Cardiac fibroblast (primary cell): ENCODE data around the gene AAK1.
"Not testable (repeated sequence)": the region's sequence is repeated elsewhere in the genome, so short reads cannot be mapped to it uniquely, and the experiment has no call there.

ENCODE experiments used
- DNase-seq, 2 donors: peaks; one replicate each; pipeline versions ENCODE4 v3.0.0 to v3.0.0-alpha.2; 2010; ENCODE audit warnings: low read depth in 2 of 2
- H3K4me3 ChIP-seq, 2 donors: replicated peaks in 1 of 2; 1 replicate in 1 of 2; 2 replicates in 1 of 2; pipeline ENCODE4 v1.5.1; 2011; ENCODE audit warnings: low read depth in 2 of 2, low read length in 2 of 2, mild to moderate bottlenecking in 2 of 2, moderate library complexity in 1 of 2
- CTCF ChIP-seq: IDR thresholded peaks from one replicate; pipeline ENCODE4 v1.5.1; 2011; ENCODE audit warnings: low read depth, mild to moderate bottlenecking, low read length, inconsistent platforms

AAK1 gene

GRCh38 chr2:69450735-69451416, 192.7 kb downstream of the AAK1 start:
- TF ChIP-seq CTCF, result no peak
- no peak overlapping the region for H3K4me3 ChIP-seq
- DNase-seq, result no peak

GRCh38 chr2:69449906-69450305, 193.6 kb downstream of the AAK1 start:
- no peak for DNase-seq
- no peak for TF ChIP-seq CTCF

GRCh38 chr2:69443673-69444072, 199.9 kb downstream of the AAK1 start:
- H3K4me3 ChIP-seq, DNase-seq: not testable (repeated sequence)

More at GRCh38 chr2:69449906-69450305, 193.6 kb downstream of the AAK1 start:
- H3K4me3 ChIP-seq, result no peak overlapping the region

GRCh38 chr2:69439499-69439898, 204.0 kb downstream of the AAK1 start:
- not testable (repeated sequence) for DNase-seq, H3K4me3 ChIP-seq

- no peak for TF ChIP-seq CTCF
- DNase-seq, result no peak
- H3K4me3 ChIP-seq, result no peak overlapping the region
Observed at GRCh38 chr2:69438580-69438979, 205.0 kb downstream of the AAK1 start.

- TF ChIP-seq CTCF, result no peak
- DNase-seq, result no peak
- H3K4me3 ChIP-seq, result peak overlapping the region; percentile 82 to 87
Observed at GRCh38 chr2:69437751-69438154, 205.8 kb downstream of the AAK1 start.

- H3K4me3 ChIP-seq, result peak within 1 kb of the TSS; percentile 82 to 87
- peak; percentile 81 for TF ChIP-seq CTCF
- DNase-seq, result peak; percentile 96 to 98
Observed at GRCh38 chr2:69436938-69437750, 206.4 kb downstream of the AAK1 start, which contains the start of gene NFU1. Gene NFU1, minus strand, starts transcription at chr2:69437435. Its CDS starts 13 bp downstream, at chr2:69437422.

GRCh38 chr2:69436596-69436937, 207.0 kb downstream of the AAK1 start:
- TF ChIP-seq CTCF, result no peak
- peak in 1 of 2 donors; percentile 18 for DNase-seq
- peak overlapping the region; percentile 82 to 87 for H3K4me3 ChIP-seq
